HG02623 (cell line): ENCODE measurements around the gene EMC10.
"Not testable (repeated sequence)": the region's sequence is repeated elsewhere in the genome, so short reads cannot be mapped to it uniquely, and the experiment has no call there.

Experiments used
- ATAC-seq: cut with Tn5 transposase; IDR thresholded peaks from one replicate; pipeline ENCODE4 v1.9.1; 2021; ENCODE audit warnings: moderate library complexity; ENCODE audit not compliant: unreplicated experiment

Gene EMC10

DNA sequence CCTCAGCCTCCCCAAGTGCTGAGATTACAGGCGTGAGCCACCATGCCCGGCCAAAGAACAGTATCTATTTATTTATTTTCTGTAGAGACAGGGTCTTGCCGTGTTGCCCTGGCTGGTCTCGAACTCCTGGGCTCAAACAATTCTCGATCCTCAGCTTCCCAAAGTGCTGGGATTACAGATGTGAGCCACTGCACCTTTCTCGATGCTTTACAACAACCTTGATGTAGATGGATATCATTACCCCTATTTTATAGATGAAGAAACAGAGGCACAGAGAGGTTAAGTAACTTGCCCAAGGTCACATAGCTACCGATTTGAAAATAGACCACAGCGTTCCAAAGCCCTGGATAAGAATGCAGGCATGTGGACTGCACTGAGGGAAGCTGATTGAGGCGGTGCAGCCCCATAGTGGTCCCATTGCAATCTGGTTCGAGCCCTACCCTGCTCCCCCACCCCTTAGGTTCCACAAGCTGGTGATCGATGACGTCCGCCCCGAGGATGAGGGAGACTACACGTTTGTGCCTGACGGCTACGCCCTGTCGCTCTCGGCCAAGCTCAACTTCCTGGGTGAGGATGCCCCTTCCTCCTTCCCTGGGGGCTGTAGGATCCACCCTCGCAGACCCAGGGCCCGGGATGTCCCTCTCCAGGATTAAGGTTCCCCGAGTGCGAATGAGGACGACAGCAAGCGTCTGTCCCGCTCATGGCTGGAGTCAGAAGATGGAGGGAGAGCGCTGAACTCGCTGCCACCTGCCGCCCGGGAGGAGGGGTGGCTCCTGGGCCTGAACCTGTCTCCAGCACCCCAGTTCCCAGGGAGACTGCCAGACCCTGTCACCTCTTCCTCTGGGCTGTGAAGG, 25.7 kb upstream of the EMC10 start:
- no peak for ATAC-seq

- ATAC-seq: no peak
Measured at GRCh38 chr19:50451223-50451534, 25.1 kb upstream of the EMC10 start.

DNA sequence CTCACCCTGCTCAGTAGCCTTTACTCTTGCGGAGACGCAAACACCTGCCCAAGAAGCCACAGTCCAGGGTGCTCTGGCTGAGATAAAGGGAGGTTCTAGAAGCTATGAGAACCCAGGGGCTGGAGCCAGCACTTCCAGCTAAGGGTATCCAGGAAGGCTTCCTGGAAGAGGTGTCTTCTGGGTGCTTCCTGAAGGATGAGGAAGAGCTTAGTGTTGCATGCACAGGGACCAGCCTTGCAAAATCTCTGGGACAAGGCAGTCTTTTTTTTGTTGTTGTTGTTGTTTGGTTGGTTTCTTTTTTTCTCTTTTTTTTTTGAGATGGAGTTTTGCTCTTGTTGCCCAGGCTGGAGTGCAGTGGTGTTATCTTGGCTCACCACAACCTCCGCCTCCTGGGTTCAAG, 23.1 kb upstream of the EMC10 start:
- no peak for ATAC-seq

DNA sequence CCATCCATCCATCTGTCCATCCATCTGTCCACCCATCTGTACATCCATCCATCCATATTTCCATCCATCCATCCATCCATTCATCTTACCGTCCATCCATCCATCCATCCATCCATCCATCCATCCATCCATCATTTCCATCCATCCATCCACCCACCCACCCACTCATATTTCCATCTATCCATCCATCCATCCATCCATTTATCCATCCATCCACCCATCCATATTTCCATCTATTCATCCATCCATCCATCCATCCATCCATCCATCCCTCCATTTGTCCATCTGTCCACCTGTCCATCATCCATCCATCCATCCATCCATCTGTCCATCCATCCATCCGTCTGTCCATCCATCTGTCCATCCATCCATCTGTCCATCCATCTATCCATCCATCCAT, 20.3 kb upstream of the EMC10 start:
- ATAC-seq: no peak

- no peak for ATAC-seq
Measured at GRCh38 chr19:50457300-50457699, 19.0 kb upstream of the EMC10 start.

- ATAC-seq: no peak
Measured at GRCh38 chr19:50458396-50459066, 17.8 kb upstream of the EMC10 start.

- ATAC-seq: no peak
Measured at GRCh38 chr19:50459067-50459456, 17.2 kb upstream of the EMC10 start.

GRCh38 chr19:50459638-50460037, 16.7 kb upstream of the EMC10 start:
- no peak for ATAC-seq

- ATAC-seq: no peak
Measured at GRCh38 chr19:50460161-50460765, 16.0 kb upstream of the EMC10 start.

DNA sequence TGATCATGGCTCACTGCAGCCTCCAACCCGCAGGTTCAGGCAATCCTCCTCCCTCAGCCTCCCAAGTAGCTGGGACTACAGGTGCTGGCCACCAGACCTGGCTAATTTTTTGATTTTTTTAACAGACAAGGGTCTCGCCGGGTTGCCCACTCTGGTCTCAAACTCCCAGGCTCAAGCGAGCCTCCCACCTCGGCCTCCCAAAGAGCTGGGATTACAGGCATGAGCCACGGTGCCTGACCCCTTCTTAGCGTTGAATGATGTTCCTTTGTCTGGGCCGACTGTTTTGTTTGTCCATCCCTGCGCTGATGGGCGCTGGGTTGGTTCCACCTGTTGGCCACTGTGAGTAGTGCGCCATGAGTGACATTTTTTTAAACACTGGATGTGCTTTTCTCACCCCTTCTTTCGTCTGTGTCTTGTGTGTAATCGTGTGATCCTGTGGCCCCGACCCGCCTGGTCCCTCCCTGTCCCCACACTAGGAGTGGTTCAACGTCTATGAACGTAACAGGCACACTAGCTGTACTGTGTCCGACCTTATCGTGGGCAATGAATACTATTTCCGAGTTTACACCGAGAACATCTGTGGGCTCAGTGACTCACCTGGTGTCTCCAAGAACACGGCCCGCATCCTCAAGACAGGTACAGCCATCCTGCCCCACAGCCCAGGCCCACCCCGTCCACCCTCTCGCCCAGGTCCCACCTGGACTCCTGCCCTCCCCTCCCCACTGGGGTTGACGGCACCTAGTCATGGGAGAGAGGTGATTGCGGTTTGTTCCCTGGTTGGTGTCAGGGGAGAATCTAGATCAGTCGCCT, 15.0 kb upstream of the EMC10 start:
- no peak for ATAC-seq

GRCh38 chr19:50462970-50463369, 13.3 kb upstream of the EMC10 start:
- ATAC-seq: no peak

GRCh38 chr19:50464348-50464747, 12.0 kb upstream of the EMC10 start:
- ATAC-seq: no peak

DNA sequence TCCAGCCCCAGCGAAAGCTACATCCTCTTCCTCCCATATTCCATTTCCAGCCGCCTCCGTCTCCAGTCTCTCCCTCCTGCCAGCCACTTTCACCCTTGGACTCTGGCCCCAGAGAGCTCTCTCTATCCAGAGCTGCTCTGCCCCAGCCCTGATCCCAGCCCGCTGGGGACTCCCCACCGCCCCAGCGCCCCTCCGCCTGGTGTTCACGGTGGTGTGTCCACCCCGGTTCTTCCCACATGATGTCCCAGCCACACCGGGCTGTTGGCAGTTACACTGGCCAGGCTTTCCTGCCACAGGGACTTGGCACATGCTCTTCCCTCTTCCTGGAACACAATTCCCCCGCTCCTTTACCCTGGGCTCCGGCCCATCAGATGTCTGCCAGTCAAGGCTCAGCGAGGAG, 11.3 kb upstream of the EMC10 start:
- no peak for ATAC-seq

DNA sequence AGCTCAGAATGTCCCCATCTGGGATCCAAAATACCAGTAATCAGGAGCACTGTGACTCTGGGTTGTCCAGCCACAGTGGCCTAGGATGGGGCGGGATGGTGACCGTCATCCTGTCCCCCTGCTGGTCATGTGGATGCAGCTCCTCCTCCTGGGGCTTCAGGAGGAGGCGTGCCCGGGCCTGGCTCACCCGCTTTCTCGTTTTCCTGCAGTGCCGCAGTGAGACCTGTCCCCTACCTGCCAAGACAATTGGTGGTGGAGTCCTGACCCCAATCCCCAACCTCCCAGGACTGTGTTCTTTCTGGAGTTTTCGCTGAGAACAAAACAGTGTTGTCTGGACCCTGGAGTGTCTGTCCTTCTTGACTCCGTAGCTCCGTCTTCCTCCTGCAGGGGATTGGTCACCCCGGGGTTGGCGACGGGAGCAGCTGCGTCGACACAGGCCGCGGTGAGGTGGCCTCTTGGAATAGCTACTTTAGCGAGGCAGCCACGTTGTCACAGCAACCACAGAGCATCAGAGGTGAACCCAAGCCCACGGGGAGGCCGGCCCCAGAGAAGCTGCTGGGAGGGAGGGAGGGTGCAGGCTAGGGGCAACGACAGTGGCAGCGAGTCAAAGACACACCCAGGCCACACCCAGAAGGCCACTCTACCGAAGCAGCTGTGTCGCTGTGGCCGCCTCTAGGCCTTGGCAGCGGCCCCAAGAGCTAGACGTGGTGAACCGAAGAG, 10.2 kb upstream of the EMC10 start:
- no peak for ATAC-seq

DNA sequence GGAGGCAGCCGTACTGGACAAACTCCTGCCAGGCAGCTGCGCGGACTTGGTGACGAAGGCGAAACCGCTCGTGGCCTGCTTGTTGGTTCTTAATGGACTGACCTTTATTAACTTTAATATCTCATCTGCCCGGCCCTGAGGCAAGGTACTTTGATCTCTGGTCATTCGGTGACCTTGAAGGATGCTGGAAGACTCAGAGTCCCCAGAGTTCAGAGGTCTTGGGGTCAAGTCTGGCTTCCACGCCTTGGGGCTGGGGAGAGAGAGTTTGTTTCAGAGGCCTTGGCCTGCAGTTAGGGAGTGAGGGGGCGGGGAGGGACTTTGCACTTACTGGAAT, 9.6 kb upstream of the EMC10 start:
- no peak for ATAC-seq

- ATAC-seq: no peak
Measured at GRCh38 chr19:50467566-50467965, 8.7 kb upstream of the EMC10 start.

DNA sequence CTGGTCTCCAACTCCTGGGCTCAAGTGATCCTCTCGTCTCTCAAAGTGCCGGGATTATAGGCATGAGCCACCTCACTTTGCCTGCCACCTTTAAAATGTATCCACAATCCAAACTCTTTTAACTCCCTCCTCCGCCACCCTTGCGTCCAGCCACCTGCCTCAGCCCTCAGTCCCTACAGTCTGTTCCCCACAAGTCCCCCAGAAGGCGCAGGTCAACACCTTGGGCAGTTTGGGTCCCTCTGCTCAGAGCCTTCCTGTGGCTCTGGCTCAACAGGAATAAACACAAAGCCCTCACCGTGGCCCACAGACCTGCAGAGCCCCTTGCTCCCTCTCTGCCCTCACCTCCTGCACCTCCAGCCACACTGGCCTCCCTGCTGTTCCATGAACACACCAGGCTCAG, 7.5 kb upstream of the EMC10 start:
- no peak for ATAC-seq

GRCh38 chr19:50473336-50473735, 3.0 kb upstream of the EMC10 start:
- ATAC-seq: not testable (repeated sequence)

GRCh38 chr19:50475101-50475568, 1.2 kb upstream of the EMC10 start:
- no peak for ATAC-seq

GRCh38 chr19:50475736-50476223, 527 bp upstream of the EMC10 start:
- peak; percentile 3 for ATAC-seq

DNA sequence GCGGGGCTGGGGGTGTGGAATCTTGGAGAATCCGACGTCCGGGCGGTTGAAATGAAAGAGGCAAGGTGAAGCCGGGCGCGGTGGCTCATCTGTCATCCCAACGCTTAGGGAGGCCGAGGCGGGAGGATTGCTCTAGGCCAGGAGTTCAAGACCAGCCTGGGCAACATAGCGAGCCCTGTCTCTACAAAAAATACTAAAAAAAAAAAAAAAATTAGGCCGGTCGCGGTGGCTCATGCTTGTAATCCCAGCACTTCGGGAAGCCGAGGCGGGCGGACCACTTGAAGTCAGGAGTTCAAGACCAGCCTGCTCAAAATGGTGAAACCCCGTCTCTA, 566 bp downstream of the EMC10 start:
- no peak for ATAC-seq
